ENCODE results near the gene LRRC71.

The LRRC71 gene

DNA sequence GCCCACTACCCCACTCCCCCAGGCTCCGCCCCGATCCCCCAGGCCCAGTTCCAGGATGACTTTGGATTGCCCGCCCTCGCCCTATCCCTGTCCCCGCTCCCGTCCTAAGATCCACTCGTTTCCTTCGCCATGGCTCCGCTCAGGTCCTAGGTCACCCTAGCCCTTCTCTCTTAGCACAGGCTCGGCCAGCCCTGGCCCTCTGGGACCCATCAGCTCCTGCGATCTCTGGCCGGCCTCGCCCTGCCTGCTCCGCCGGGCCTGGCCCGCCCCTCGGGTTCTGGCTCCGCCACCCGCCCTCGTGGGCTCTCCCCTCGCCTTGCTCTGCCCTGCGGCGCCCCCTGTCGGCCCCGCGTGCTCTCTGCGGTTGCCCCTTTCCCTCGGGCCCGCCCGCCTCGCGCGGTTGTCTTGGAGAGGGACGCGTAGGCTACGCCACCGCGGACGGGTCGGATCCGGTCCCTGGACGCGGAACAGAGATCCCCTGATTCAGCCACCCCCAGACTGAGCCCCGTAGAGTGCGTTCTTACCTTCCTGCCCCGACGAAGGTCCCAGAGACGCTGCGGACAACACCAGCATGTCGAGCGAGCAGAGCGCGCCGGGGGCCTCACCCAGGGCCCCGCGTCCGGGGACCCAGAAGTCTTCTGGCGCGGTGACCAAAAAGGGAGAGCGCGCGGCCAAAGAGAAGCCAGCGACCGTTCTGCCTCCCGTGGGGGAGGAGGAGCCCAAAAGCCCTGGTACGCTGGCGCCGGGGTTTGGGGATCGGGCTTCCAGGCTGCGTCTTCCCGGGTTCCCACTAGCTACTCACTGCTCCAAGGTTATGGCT, at the start of gene LRRC71:
LRRC71 (plus strand) TSS at position 400 of the 820 bp plus-strand sequence; CDS start at position 572, 172 bp downstream.
- peak; percentile 50 for DNase-seq (ENCODE audit: low read depth)

DNA sequence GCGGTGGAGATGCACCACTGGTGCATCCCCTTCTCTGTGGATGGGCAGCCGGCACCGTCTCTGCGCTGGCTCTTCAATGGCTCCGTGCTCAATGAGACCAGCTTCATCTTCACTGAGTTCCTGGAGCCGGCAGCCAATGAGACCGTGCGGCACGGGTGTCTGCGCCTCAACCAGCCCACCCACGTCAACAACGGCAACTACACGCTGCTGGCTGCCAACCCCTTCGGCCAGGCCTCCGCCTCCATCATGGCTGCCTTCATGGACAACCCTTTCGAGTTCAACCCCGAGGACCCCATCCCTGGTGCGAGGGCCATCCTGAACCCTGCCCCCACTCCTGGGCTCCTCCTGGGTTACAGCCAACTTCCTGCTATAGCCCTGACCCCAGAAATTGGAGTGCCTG, 46.8 kb upstream of the LRRC71 start:
- DNase-seq (ENCODE audit: low read depth), result no peak

DNA sequence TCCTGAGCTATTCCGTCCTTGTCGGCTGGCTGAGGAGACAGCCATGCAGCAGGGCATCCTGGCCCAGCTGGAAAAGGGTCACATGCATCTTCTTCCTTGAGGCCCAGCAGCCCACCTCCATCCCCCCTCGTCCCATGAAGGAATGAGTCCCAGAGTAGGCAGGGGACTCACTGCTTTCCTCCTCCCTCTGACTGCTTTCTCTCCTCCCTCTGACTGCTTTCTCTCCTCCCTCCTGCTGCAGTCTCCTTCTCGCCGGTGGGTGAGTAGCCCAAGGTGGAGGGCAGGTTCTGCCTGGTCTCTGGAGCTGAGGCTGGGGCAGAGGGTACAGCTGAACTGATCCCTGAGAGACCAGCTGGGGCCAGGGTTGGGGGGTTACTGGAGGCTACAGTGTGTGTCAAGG, 46.3 kb upstream of the LRRC71 start:
- no peak for DNase-seq (ENCODE audit: low read depth)

DNA sequence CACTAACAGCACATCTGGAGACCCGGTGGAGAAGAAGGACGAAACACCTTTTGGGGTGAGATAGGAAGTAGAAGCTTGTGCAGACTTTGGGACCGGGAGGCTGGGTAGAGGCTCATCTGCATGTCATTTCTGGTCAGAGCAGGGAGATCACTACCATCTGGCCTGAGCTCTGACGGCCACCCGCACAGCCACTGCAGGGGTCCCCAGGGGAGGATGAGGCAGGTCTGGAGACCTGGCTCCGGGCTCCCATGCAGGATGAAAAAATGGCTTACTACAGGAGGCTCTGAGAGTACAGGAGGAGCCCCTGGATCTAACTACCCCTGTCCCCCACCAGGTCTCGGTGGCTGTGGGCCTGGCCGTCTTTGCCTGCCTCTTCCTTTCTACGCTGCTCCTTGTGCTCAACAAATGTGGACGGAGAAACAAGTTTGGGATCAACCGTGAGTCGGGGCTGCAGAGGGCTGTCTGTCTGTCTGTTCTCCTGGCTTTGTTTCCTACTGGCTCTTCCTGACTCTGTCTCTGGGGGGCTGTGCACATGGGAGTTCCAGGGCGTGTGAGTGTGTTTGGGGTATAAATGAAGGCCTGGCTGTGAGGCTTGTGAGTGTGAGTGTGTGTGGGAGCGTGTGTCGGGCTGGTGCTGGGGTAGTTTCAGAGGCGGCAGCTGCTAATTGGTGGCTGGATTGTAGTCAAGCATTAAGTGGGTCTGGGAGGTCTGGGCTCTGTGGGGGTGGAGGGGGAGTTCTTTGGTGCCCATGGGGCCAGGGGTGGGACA, 45.7 kb upstream of the LRRC71 start:
- no peak for DNase-seq (ENCODE audit: low read depth)

DNA sequence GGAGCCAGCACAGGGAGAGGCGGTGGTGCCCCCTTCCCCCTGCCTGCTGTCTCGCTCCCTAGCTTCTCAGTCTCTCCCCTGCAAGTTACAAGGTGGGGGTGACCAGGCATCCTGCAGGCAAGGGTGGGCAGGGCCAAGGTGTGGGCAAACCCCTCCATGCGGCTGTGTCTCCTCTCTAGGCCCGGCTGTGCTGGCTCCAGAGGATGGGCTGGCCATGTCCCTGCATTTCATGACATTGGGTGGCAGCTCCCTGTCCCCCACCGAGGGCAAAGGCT, 45.2 kb upstream of the LRRC71 start:
- DNase-seq (ENCODE audit: low read depth), result no peak

DNA sequence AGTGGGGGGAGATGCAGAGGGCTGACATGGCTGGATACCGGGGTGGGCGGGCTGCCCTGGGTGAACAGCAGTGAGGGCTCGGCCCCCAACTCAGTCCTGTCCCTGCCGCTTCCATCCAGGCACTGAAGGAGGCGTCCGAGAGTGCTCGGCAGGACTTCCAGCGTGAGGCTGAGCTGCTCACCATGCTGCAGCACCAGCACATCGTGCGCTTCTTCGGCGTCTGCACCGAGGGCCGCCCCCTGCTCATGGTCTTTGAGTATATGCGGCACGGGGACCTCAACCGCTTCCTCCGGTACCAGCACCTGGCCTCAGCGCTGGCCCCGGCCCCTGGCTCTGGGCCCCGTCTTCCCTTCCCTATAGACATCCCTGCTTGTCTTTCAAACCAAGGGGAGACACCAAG, 44.2 kb upstream of the LRRC71 start:
- DNase-seq (ENCODE audit: low read depth), result no peak

DNA sequence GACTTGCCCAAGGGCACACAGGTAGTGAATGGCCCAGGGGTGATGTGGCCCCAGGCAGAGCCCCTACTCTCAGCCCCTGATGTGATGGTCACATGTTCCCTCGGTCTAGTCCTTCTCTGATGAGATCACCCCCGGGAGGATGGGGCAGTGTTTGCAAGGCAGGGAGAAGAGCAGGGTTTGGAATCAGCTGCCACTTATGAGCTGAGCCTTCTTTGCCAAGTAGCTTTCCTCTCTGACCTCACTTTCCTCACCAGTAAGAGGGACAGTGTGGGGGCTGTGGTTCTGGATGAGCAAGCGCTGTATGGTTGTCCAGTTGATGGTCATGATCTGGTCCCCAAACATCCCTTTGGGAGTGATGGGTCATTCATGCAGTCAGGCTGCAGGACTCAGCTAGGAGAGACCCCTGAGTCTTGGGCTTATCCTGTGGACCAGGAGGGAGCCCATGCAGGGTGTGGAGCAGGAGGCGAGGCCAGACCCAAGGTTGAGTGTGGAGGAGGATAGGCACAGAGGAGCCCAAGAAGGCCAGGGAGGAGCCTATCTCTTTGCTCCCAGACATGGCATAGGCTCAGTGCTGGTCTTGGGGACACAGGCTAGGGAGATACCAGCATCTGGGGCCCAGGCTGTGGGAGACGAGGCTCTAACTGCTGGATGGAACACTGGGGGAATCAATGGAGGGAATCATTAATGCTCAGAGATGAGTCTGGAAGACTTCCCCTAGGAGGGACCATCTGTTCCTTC, 42.8 kb upstream of the LRRC71 start:
- no peak for DNase-seq (ENCODE audit: low read depth)

DNA sequence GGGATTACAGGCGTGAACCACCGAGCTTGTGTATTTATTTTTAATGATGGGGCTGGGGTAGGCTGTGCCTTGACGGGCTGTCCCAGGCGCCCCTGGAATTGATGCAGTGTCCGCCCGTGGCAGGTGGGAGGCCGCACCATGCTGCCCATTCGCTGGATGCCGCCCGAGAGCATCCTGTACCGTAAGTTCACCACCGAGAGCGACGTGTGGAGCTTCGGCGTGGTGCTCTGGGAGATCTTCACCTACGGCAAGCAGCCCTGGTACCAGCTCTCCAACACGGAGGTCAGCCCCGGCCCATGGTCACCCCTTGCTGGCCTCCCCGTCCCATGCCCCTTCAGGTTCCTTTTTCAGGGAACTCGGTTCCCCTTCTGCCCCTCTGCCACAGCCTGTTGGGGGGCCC, 40.6 kb upstream of the LRRC71 start:
- no peak for DNase-seq (ENCODE audit: low read depth)

DNA sequence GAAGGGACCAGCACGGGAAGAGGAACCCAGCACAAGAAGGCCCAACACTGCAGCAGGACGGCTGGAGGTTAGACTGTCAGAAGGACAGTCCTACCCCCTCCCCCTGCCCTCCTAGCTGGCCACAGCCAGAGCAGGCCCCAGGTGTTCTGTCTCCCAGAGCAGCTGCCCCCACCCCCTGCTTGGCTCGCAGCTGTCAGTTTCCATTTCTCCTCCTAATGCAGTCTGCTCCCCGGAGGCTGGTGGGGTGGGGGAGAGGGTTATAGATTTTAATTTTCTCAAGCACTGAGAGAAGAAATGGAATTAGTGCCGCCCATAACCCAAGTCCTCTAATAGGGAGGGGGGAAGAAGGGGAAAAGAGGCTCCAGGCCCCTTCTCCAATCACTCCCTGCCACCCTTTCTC, 40.0 kb upstream of the LRRC71 start:
- no peak for DNase-seq (ENCODE audit: low read depth)

DNA sequence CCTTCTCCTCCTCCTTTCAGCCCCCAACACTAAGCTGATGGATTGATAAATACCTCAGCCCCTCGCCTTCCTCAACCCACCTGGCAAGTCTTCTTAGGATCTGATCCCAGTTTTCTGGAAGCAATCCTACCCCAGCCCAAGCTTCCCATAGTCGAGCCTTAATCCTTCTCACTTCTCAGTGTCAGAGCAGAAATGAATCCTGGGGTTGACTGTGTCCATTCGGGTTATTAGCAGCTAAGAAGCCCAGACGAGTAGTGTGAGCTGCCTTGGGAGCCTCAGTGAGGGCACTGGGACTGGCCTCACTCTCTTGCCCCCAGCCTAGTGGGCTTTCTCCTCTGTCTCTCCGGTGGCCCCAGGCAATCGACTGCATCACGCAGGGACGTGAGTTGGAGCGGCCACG, 39.3 kb upstream of the LRRC71 start:
- DNase-seq (ENCODE audit: low read depth), result no peak

DNA sequence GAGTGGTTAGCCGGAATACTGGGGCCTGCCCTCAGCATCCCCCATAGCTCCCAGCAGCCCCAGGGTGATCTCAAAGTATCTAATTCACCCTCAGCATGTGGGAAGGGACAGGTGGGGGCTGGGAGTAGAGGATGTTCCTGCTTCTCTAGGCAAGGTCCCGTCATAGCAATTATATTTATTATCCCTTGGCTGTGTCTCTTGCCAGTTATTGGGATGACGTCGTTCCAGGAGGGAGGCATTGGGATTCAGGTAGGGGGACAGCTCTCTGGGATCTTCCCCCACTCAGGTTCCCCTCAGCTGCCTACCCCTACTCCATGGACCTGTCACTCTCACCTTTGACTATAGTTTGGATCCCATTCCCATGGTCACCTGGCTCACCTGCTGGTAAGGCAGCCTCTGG, 38.8 kb upstream of the LRRC71 start:
- DNase-seq (ENCODE audit: low read depth), result no peak

DNA sequence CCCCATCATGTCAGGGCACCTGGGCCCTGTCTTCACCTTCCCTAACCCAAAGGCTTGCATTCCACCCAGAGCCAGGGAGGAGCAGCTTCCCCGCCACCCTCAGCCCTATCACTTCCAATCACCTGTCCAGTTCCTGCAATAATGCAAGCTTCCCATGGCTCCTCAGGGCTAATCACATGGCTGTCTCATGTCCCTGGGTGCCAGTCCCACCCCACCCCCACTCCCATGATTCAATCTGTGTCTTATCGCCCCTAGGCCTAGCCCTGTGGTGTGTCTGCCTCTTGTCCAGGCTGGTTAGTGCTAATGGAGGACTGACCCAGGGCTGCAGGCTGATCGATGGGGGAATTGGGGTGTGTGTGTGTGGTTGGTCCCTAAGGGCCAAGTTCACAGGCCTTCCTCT, 37.9 kb upstream of the LRRC71 start:
- DNase-seq (ENCODE audit: low read depth), result no peak

DNA sequence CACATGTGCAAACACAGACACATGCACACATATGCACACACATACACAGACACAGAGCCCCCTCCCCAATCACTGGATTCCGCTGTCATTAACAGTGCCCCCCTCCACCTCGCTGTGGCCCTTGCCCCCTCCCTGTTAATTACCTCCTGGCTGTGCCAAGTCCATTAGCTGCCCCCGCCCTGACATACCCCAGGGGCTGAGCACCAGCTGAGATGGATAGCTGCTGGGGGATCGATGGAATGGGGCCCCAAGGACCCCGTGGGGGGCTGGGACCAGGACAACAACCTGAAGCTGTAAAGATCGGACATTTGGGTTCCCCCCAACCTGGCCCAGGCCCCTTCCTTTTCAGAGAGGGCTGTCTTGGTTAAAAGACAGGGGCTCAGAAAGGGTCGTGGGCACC, 36.5 kb upstream of the LRRC71 start:
- DNase-seq (ENCODE audit: low read depth), result no peak

DNA sequence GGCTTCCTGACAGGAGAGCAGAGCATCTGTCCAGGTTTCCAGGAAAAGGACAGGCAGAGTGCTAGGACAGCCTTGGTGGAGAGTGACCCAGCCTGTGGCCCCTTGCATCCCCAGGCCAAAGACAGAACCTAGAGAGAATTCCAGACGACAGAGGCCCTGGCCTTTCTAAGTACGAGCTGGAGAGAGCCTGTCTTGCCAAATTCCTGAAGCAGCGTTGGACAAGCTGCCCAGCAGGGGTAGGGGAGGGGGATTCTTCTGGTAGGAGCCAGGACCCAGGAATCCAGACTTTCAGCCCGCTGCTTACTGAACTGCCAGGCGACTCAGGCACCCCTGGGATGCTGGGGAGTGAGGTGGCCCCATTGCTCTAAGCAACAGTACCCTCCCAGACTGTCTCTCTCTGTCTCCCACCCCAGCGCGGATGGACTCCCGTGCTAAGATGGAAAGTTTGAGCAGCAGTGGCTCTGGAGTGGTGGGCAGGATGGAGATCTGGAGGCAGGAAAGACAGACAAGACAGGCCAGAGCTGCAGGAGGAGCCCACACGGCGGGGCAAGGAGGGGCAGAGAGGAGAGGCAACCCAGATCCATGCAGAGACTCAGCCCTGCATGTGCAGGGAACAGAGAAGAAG, 35.8 kb upstream of the LRRC71 start:
- no peak for DNase-seq (ENCODE audit: low read depth)

DNA sequence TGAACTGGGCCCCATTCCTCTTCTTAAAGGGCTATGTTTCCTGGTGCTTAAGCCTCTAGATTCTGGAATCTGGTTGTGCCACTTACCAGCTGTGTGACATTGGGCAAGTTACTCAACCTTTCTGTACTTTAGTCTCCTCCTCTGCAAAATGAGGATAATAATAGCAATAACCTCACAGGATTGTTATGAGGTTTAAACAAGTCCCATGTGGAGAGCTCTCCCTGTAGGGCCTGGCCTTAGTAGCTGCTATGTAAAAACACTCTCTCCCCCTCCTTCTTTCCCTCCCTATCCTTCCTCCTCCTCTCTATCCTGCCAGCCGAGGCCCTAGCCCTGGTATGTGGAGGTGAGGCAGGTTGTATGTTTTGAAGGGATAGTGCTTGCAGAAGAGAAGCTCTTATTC, 35.1 kb upstream of the LRRC71 start:
- no peak for DNase-seq (ENCODE audit: low read depth)

DNA sequence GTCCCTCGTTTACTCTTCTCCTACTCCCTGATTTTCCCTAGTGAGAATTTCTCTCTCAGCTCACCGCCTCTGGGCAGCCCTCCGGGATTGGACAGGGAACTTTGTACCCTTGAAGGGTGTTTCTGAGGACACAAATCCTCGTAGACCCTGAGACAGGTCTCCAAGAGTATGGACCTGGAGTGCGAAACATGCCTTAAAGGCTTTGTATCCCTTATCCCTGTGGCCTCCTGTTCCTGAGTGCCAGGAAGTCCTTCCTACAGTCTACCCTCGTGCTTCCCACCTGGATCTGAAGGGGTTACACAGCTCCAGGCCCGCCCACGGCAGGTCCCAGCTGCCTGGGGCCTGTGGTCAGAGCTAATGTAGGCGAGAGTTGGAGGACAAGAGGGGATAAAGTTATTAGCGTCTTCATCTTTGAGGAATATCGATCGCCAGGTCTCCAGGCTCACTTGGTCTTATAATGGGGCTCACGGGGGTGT, 34.5 kb upstream of the LRRC71 start:
- no peak for DNase-seq (ENCODE audit: low read depth)

DNA sequence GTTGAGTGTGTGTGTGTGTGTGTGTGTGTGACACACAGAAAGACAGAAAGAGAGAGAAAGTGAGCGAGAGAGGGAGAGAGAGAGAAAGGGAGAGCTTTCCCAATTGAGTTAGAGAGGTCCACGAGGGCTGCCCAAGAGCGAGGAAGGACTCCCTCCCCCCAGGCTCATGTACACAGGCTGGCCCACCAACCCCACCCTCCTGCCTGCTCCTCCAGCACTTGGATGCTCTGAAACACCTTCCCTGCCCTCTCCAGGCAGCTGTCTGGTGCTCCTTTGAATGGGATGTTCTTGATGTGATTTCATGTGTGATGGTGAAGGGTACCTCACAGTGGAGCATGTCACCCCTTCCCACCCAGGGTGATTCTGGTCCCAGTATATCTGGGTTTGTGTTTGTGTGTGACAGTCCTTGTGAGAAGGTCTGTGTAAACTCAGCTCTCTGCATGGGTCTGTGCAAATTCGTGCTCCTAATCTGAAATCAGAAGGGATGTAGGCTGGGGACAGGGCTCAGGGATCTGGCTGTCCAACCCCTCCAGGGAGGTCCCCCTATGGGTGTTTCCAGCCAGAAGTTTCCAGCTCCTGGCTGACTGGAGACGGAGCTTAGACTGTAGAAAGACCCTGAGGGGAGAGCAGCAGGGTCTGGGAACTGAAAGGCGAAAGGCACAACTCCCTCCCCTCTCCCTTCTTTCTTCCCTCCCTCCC, 33.7 kb upstream of the LRRC71 start:
- DNase-seq (ENCODE audit: low read depth), result no peak

DNA sequence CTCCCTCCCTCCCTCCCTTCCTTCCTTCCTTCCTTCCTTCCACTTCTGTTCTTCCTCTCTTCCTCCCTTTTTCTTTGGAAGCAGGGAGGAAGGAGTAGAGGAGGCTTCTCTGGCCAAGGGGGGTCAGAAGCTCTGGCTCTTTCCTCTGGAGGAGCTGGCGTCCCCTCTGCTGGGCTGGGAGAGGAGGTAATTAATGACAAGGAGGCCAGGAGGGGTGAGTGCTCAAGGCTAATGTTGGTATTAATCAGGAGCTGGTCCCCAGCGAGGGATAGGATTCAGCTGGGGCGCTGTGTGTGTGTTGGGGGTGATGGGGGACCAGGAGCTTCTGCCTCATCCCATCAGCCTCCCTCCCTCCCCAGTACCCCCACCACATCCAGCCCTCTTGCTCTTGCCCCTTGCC, 33.1 kb upstream of the LRRC71 start:
- no peak for DNase-seq (ENCODE audit: low read depth)

DNA sequence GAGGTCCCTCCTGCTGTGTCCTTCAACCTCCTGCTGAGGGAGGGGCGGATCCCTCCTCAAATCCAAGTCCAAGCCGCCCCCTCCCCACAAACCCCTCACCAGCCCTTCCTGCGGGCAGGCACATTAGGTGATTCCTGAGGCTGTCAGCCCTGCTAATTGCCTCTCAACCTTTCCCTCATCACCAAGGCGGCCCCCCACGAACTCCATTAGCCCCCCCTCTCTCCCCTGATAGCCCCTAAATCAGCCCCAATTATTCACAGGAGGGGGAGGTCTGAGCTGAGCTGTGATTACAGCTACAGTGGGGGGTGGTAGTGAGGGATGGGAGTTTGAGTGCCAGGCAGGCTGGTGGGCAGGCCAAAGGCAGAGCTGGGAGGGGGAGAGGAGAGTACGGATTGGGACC, 32.7 kb upstream of the LRRC71 start:
- no peak for DNase-seq (ENCODE audit: low read depth)

DNA sequence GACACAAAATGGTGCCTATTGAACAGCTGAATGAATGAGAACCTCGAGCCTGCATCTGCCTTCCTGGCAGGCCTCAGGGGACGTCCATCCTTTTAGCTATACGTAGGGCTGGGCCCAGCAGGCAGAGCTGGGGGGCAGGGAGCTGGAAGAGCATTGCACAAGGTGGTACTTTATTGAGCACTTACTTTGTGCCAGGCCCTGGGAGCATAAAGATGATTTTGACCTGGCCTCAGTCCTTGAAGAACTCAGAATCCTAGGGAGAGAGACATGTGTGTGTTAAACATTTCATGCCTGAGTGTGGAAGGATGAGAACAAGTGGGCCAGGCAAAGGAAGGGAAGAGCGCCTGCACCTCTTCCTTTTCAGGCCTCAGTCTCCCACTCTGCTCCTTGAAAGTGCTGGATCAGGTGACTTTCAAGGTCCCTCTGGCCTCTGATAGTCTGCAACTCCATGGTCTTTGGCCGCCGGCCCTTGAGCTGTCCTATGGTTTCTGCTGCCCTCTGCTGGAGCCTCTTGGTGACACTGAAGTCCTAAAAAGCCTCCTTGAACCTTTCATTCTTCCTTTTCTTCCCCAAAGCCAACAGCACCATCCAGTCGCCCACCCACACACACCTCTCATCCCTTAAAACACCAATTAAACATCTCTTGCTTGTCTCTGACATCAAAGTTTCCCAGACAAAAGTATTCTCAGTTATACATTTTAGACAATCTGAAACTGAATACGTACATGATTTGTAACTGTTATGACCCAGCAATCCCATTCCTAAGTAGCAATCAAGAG, 30.4 kb upstream of the LRRC71 start:
- peak; percentile 55 for DNase-seq (ENCODE audit: low read depth)

Data from activated T-cell treated with anti-CD3 and anti-CD28 coated beads for 1 hour (primary cell).